ENCODE data around the gene DCAF7.

- no peak for TF ChIP-seq CTCF (IDR thresholded peaks at IDR 0.05)
- TF ChIP-seq POLR2A (IDR thresholded peaks at IDR 0.05): no peak
These were observed 26.2 kb upstream of the DCAF7 start for GRCh38 chr17:63524051-63524450.
